Measurements from ENCODE around the gene ERCC6L2. TPM values are rescaled to one million over a fixed set of nuclear protein-coding genes. Genes with fewer than 3 reads are reported as not detected.

ERCC6L2 gene
- 66.2 TPM for total RNA-seq
- polyA plus RNA-seq (ENCODE audit: insufficient read depth in 1 of 8, insufficient read length in 8 of 8, low replicate concordance in 1 of 8) = 10 to 100 TPM; 14.9 to 31.4 (median 28.2) TPM
- long read RNA-seq, donor 1 = 0 reads
- long read RNA-seq, donor 2 = 0 reads
- long read RNA-seq, donor 3, partial matches to known transcripts = 6 of 7 reads
- long read RNA-seq, donor 3, other reads (novel, unspliced or antisense) = 0 of 7 reads
- long read RNA-seq, donor 4 = 0 reads
- long read RNA-seq, donor 5, partial matches to known transcripts = 11 of 11 reads
- long read RNA-seq, donor 5, other reads (novel, unspliced or antisense) = 0 of 11 reads
- long read RNA-seq, donor 6, partial matches to known transcripts = 0 of 2 reads
- long read RNA-seq, donor 6, other reads (novel, unspliced or antisense) = 0 of 2 reads
- long read RNA-seq, donor 7, partial matches to known transcripts = 0 of 1 reads
- long read RNA-seq, donor 7, other reads (novel, unspliced or antisense) = 0 of 1 reads
- long read RNA-seq, donor 8 = 0 reads
- long read RNA-seq, donor 9 = 0 reads
- long read RNA-seq, donor 10, full-length matches to known transcripts = 2 of 2 reads
- long read RNA-seq, donor 10, partial matches to known transcripts = 0 of 2 reads
- long read RNA-seq, donor 10, other reads (novel, unspliced or antisense) = 0 of 2 reads
- long read RNA-seq, donor 11, partial matches to known transcripts = 0 of 2 reads
- long read RNA-seq, donor 11, other reads (novel, unspliced or antisense) = 0 of 2 reads

GRCh38 chr9:95875305-95876137, at the start of gene ERCC6L2:
Gene ERCC6L2, plus strand, starts transcription at chr9:95875691. Its CDS starts 348 bp downstream, at chr9:95876039.
- Histone ChIP-seq H3K36me3 (ENCODE audit: control insufficient read depth, insufficient read depth, low read length) (no peaks in the 10 kb centered on the region), H3K4me1 (ENCODE audit: control insufficient read depth, insufficient read depth, low read length) (peaks cover 10% of the 10 kb centered on the region), H3K4me3 (ENCODE audit: low read length) (no peak within 1 kb of the TSS), H3K27me3 (ENCODE audit: control insufficient read depth, insufficient read depth, low read length) (no peaks in the 10 kb centered on the region), H3K9me3 (replicated peaks; ENCODE audit: control insufficient read depth, low read depth, low read length) (no peaks in the 10 kb centered on the region), H3K27ac (ENCODE audit: low read length) (peak within 1 kb of the TSS; percentile 100)
- WGBS (ENCODE audit: insufficient coverage) = under 1% methylated on average over 73 of the region's 74 CpGs
- peak; percentile 100 for DNase-seq

GRCh38 chr9:95826183-95826838, 49.2 kb upstream of the ERCC6L2 start:
- DNase-seq = no peak
- Histone ChIP-seq H3K36me3 (ENCODE audit: control insufficient read depth, insufficient read depth, low read length) (no peaks in the 10 kb centered on the region), H3K4me1 (ENCODE audit: control insufficient read depth, insufficient read depth, low read length) (no peaks in the 10 kb centered on the region), H3K27me3 (ENCODE audit: control insufficient read depth, insufficient read depth, low read length) (no peaks in the 10 kb centered on the region), H3K9me3 (replicated peaks; ENCODE audit: control insufficient read depth, low read depth, low read length) (no peaks in the 10 kb centered on the region), H3K27ac (ENCODE audit: low read length) (no peak overlapping the region), H3K4me3 (ENCODE audit: low read length) (no peak overlapping the region)
- whole genome bisulfite sequencing (ENCODE audit: insufficient coverage) = 54% methylated on average over 5 of the region's 8 CpGs

- no peak overlapping the region for H3K4me3 ChIP-seq (ENCODE audit: low read length)
- no peak overlapping the region for H3K27ac ChIP-seq (ENCODE audit: low read length)
- 98% methylated on average over 3 of the region's 3 CpGs for WGBS (ENCODE audit: insufficient coverage)
- no peaks in the 10 kb centered on the region for H3K9me3 ChIP-seq (replicated peaks; ENCODE audit: control insufficient read depth, low read depth, low read length)
- no peak for DNase-seq
- no peaks in the 10 kb centered on the region for H3K27me3 ChIP-seq (ENCODE audit: control insufficient read depth, insufficient read depth, low read length)
- H3K4me1 ChIP-seq (ENCODE audit: control insufficient read depth, insufficient read depth, low read length) = no peaks in the 10 kb centered on the region
- H3K36me3 ChIP-seq (ENCODE audit: control insufficient read depth, insufficient read depth, low read length) = no peaks in the 10 kb centered on the region
These were observed 44.7 kb upstream of the ERCC6L2 start for GRCh38 chr9:95830768-95831167.

- Histone ChIP-seq H3K27me3 (ENCODE audit: control insufficient read depth, insufficient read depth, low read length) (no peaks in the 10 kb centered on the region), H3K27ac (ENCODE audit: low read length) (no peak overlapping the region), H3K9me3 (replicated peaks; ENCODE audit: control insufficient read depth, low read depth, low read length) (no peaks in the 10 kb centered on the region), H3K36me3 (ENCODE audit: control insufficient read depth, insufficient read depth, low read length) (no peaks in the 10 kb centered on the region), H3K4me1 (ENCODE audit: control insufficient read depth, insufficient read depth, low read length) (no peaks in the 10 kb centered on the region), H3K4me3 (ENCODE audit: low read length) (no peak overlapping the region)
- no peak for DNase-seq
These were observed 43.7 kb upstream of the ERCC6L2 start for GRCh38 chr9:95831810-95832209.

- Histone ChIP-seq H3K27me3 (ENCODE audit: control insufficient read depth, insufficient read depth, low read length) (no peaks in the 10 kb centered on the region), H3K36me3 (ENCODE audit: control insufficient read depth, insufficient read depth, low read length) (no peaks in the 10 kb centered on the region), H3K4me1 (ENCODE audit: control insufficient read depth, insufficient read depth, low read length) (no peaks in the 10 kb centered on the region), H3K4me3 (ENCODE audit: low read length) (no peak overlapping the region), H3K27ac (ENCODE audit: low read length) (no peak overlapping the region), H3K9me3 (replicated peaks; ENCODE audit: control insufficient read depth, low read depth, low read length) (no peaks in the 10 kb centered on the region)
- WGBS (ENCODE audit: insufficient coverage) = 67% methylated on average over 2 of the region's 6 CpGs
- DNase-seq = no peak
These were observed 41.8 kb upstream of the ERCC6L2 start for GRCh38 chr9:95833546-95834178.

GRCh38 chr9:95834281-95834907, 41.1 kb upstream of the ERCC6L2 start:
- no peak for DNase-seq
- WGBS (ENCODE audit: insufficient coverage) = no CpG with 5 or more reads among the region's 3 CpGs
- Histone ChIP-seq H3K27ac (ENCODE audit: low read length) (no peak overlapping the region), H3K9me3 (replicated peaks; ENCODE audit: control insufficient read depth, low read depth, low read length) (no peaks in the 10 kb centered on the region), H3K27me3 (ENCODE audit: control insufficient read depth, insufficient read depth, low read length) (no peaks in the 10 kb centered on the region), H3K36me3 (ENCODE audit: control insufficient read depth, insufficient read depth, low read length) (no peaks in the 10 kb centered on the region), H3K4me3 (ENCODE audit: low read length) (no peak overlapping the region), H3K4me1 (ENCODE audit: control insufficient read depth, insufficient read depth, low read length) (no peaks in the 10 kb centered on the region)

GRCh38 chr9:95835393-95835792, 40.1 kb upstream of the ERCC6L2 start:
- Histone ChIP-seq H3K27me3 (ENCODE audit: control insufficient read depth, insufficient read depth, low read length) (no peaks in the 10 kb centered on the region), H3K4me3 (ENCODE audit: low read length) (no peak overlapping the region), H3K36me3 (ENCODE audit: control insufficient read depth, insufficient read depth, low read length) (no peaks in the 10 kb centered on the region), H3K9me3 (replicated peaks; ENCODE audit: control insufficient read depth, low read depth, low read length) (no peaks in the 10 kb centered on the region), H3K27ac (ENCODE audit: low read length) (no peak overlapping the region), H3K4me1 (ENCODE audit: control insufficient read depth, insufficient read depth, low read length) (peaks cover 3% of the 10 kb centered on the region)
- no CpG with 5 or more reads among the region's 2 CpGs for WGBS (ENCODE audit: insufficient coverage)
- DNase-seq = no peak

- no peaks in the 10 kb centered on the region for H3K36me3 ChIP-seq (ENCODE audit: control insufficient read depth, insufficient read depth, low read length)
- DNase-seq = no peak
- peaks cover 3% of the 10 kb centered on the region for H3K4me1 ChIP-seq (ENCODE audit: control insufficient read depth, insufficient read depth, low read length)
- H3K27ac ChIP-seq (ENCODE audit: low read length) = no peak overlapping the region
- no CpG with 5 or more reads among the region's 1 CpG for WGBS (ENCODE audit: insufficient coverage)
- no peaks in the 10 kb centered on the region for H3K9me3 ChIP-seq (replicated peaks; ENCODE audit: control insufficient read depth, low read depth, low read length)
- H3K4me3 ChIP-seq (ENCODE audit: low read length) = no peak overlapping the region
- H3K27me3 ChIP-seq (ENCODE audit: control insufficient read depth, insufficient read depth, low read length) = no peaks in the 10 kb centered on the region
These were observed 39.4 kb upstream of the ERCC6L2 start for GRCh38 chr9:95836072-95836471.

GRCh38 chr9:95839012-95839411, 36.5 kb upstream of the ERCC6L2 start:
- peaks cover 3% of the 10 kb centered on the region for H3K4me1 ChIP-seq (ENCODE audit: control insufficient read depth, insufficient read depth, low read length)
- no peak overlapping the region for H3K4me3 ChIP-seq (ENCODE audit: low read length)
- DNase-seq = no peak
- H3K27ac ChIP-seq (ENCODE audit: low read length) = no peak overlapping the region
- H3K36me3 ChIP-seq (ENCODE audit: control insufficient read depth, insufficient read depth, low read length) = no peaks in the 10 kb centered on the region
- no peaks in the 10 kb centered on the region for H3K9me3 ChIP-seq (replicated peaks; ENCODE audit: control insufficient read depth, low read depth, low read length)
- WGBS (ENCODE audit: insufficient coverage) = 88% methylated on average over 2 of the region's 3 CpGs
- H3K27me3 ChIP-seq (ENCODE audit: control insufficient read depth, insufficient read depth, low read length) = no peaks in the 10 kb centered on the region
